Breast epithelium (tissue), 4 donors: Measurements from ENCODE around the gene KLRD1. TPM values are rescaled to one million over a fixed set of nuclear protein-coding genes. Genes with fewer than 3 reads are reported as not detected.
"Not testable (repeated sequence)": the region's sequence is repeated elsewhere in the genome, so short reads cannot be mapped to it uniquely, and the experiment has no call there.

Source experiments
- DNase-seq, 2 donors: peaks; one replicate each; pipeline ENCODE4 v3.0.0-alpha.2; 2019; ENCODE audit warnings: low spot score in 2 of 2
- H3K27ac ChIP-seq, 2 donors: fragments of 200-600 bp; sonication (generic) in 1 of 2; one replicate each; pipeline ENCODE4 v1.5.1; 2016 to 2019; ENCODE audit warnings: mild to moderate bottlenecking in 1 of 2
- H3K27me3 ChIP-seq, 2 donors: fragments of 200-600 bp; sonication (generic) in 1 of 2; one replicate each; pipeline versions ENCODE4 v1.5.1 to v1.6.0; 2017 to 2019; ENCODE audit warnings: control low read depth in 1 of 2, mild to moderate bottlenecking in 1 of 2
- H3K36me3 ChIP-seq: fragments of 200-600 bp; one replicate; pipeline ENCODE4 v1.5.1; 2019
- H3K4me1 ChIP-seq, 2 donors: fragments of 200-600 bp; sonication (generic); one replicate each; pipeline ENCODE4 v1.5.1; 2016 to 2019; ENCODE audit warnings: control low read depth in 1 of 2
- H3K4me3 ChIP-seq, 3 donors: fragments of 200-600 bp; sonication (generic); 1 replicate in 2 of 3; 2 replicates in 1 of 3; pipeline ENCODE4 v1.5.1; 2016 to 2019; ENCODE audit warnings: mild to moderate bottlenecking in 3 of 3, moderate library complexity in 2 of 3
- H3K9me3 ChIP-seq, 2 donors: fragments of 200-600 bp; sonication (generic) in 1 of 2; one replicate each; pipeline ENCODE4 v1.5.1; 2016 to 2019; ENCODE audit warnings: control low read depth in 1 of 2
- POLR2A ChIP-seq: fragments of 450-650 bp; IDR thresholded peaks from one replicate; pipeline ENCODE4 v1.6.1; 2016; ENCODE audit warnings: antibody characterized with exemption, mild to moderate bottlenecking, moderate library complexity
- POLR2AphosphoS5 ChIP-seq, 3 donors: sonication (generic); formaldehyde crosslinking; IDR thresholded peaks; one replicate each; pipeline ENCODE4 v1.6.1; 2017; ENCODE audit warnings: antibody characterized with exemption in 3 of 3
- intact Hi-C: fragments of 100-400 bp; cut with DNase I; formaldehyde crosslinking; loops from one replicate; pipeline ENCODE4 v1.15.1; 2023; ENCODE audit warnings: low total_unique reads
- total RNA-seq, 3 donors: library from RNA; depleted of rRNA; stranded (reverse); fragments of >200 nt; gene quantifications; one replicate each; pipeline ENCODE4 v1.1.0, GENCODE V29; 2016
- TF ChIP-seq, protein P1 (sequence below), 3 donors: fragments of 450-650 bp; IDR thresholded peaks; one replicate each; pipeline ENCODE4 v1.5.1; 2016 to 2017; ENCODE audit warnings: antibody characterized with exemption in 3 of 3, mild to moderate bottlenecking in 3 of 3, moderate library complexity in 3 of 3

The KLRD1 gene
- total RNA-seq, 3 donors from 2014 or later = 0.96 to 2.5 (median 2.3) TPM

DNA sequence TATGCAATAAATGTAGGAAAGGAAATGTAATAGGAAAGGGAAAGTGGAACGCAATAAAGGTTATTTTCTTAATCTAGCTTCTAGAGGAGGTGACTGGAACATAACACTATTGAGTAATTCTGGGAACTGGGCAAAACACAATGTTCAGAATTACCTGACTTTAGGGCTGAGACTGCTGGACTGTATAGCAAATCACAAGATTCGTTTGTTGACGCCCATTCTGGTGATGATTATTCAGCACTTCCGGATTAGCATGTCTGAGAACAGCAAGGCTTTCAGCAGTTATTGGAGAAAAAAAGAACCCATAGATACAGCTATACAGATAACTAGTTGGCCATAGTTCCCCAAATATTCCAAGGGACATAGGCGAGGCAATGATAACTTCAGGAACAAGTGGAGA is 2.3 kb upstream of the KLRD1 start:
- TF ChIP-seq POLR2A = no peak
- no peak for TF ChIP-seq POLR2AphosphoS5 (IDR thresholded peaks at IDR 0.05)
- TF ChIP-seq, protein P1, sequence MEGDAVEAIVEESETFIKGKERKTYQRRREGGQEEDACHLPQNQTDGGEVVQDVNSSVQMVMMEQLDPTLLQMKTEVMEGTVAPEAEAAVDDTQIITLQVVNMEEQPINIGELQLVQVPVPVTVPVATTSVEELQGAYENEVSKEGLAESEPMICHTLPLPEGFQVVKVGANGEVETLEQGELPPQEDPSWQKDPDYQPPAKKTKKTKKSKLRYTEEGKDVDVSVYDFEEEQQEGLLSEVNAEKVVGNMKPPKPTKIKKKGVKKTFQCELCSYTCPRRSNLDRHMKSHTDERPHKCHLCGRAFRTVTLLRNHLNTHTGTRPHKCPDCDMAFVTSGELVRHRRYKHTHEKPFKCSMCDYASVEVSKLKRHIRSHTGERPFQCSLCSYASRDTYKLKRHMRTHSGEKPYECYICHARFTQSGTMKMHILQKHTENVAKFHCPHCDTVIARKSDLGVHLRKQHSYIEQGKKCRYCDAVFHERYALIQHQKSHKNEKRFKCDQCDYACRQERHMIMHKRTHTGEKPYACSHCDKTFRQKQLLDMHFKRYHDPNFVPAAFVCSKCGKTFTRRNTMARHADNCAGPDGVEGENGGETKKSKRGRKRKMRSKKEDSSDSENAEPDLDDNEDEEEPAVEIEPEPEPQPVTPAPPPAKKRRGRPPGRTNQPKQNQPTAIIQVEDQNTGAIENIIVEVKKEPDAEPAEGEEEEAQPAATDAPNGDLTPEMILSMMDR (IDR thresholded peaks at IDR 0.05) = no peak
- no peaks in the 10 kb centered on the region for H3K4me1 ChIP-seq
- DNase-seq = no peak
- H3K9me3 ChIP-seq = no peaks in the 10 kb centered on the region
- no peak overlapping the region for H3K27ac ChIP-seq
- H3K36me3 ChIP-seq = no peaks in the 10 kb centered on the region
- H3K27me3 ChIP-seq = no peaks in the 10 kb centered on the region
- intact Hi-C loops = no loop called here
- no peak overlapping the region for H3K4me3 ChIP-seq

DNA sequence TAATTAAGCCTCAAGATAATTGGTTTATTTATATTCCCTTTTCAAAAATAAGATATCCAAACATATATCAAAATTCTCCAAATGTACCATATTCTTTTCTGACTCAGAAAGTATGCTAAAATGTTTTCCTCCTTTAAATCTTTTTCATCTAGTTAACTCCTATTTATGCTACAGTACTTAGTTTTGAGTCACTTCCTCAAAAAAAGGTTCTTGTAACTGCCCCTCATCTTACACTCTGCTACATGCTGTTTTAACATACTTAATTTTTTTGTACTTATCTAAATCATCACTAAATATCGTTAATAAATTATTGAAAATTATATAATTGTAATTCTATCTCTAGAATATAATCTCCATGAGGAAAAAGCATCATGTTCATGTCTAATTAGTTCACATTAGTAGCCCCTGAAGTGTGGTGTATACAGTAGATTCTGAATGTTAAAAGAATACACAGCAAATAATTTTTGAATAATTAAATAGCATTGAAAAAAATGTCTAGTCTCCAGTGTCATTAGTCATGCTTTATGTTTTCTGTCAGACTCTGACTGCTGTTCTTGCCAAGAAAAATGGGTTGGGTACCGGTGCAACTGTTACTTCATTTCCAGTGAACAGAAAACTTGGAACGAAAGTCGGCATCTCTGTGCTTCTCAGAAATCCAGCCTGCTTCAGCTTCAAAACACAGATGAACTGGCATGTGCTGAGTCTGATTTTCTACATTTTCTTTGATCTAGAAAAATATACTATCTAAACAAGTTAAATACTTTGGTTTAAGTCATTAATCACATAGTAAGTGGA is 3.5 kb downstream of the KLRD1 start:
- Histone ChIP-seq H3K36me3 (no peaks in the 10 kb centered on the region), H3K27ac (no peak overlapping the region), H3K9me3 (no peaks in the 10 kb centered on the region), H3K4me1 (no peaks in the 10 kb centered on the region), H3K27me3 (no peaks in the 10 kb centered on the region), H3K4me3 (no peak overlapping the region)
- intact Hi-C loops = no loop called here
- no peak for DNase-seq
- TF ChIP-seq POLR2AphosphoS5 (IDR thresholded peaks at IDR 0.05) (no peak), POLR2A (no peak)
- TF ChIP-seq, protein P1 (IDR thresholded peaks at IDR 0.05) = no peak

DNA sequence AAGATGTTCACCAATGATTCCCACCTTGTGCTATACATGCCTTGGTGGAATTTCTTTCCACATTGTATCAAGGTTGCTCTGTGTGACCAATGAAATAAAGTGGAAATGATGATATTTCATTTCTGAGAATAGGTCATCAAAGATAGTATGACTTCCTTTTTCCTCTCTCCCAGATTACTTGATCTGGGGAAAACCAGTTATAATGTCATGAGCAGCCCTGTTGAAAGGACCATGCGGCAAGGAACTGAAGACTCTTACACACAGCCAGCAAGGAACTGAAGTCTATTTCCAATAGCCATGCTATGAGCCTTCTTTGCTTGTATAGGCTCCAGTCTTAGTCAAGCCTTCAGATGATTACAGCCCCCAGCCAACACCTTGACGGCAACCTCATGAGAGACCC is 11.7 kb downstream of the KLRD1 start:
- TF ChIP-seq POLR2A (no peak), POLR2AphosphoS5 (IDR thresholded peaks at IDR 0.05) (no peak)
- TF ChIP-seq, protein P1 (IDR thresholded peaks at IDR 0.05) = no peak
- intact Hi-C loops = no loop called here
- no peaks in the 10 kb centered on the region for H3K27me3 ChIP-seq
- no peak overlapping the region for H3K27ac ChIP-seq
- no peaks in the 10 kb centered on the region for H3K4me1 ChIP-seq
- no peak overlapping the region for H3K4me3 ChIP-seq
- no peaks in the 10 kb centered on the region for H3K9me3 ChIP-seq
- no peaks in the 10 kb centered on the region for H3K36me3 ChIP-seq
- no peak for DNase-seq

- Histone ChIP-seq H3K27ac (no peak overlapping the region), H3K36me3 (no peaks in the 10 kb centered on the region), H3K4me3 (no peak overlapping the region), H3K27me3 (no peaks in the 10 kb centered on the region), H3K9me3 (no peaks in the 10 kb centered on the region), H3K4me1 (no peaks in the 10 kb centered on the region)
- TF ChIP-seq, protein P1 (IDR thresholded peaks at IDR 0.05) = no peak
- TF ChIP-seq POLR2A = no peak
- TF ChIP-seq POLR2AphosphoS5 (IDR thresholded peaks at IDR 0.05) = no peak
- no peak for DNase-seq
- intact Hi-C loops = no loop called here
Observed at GRCh38 chr12:10320643-10321042, 13.0 kb downstream of the KLRD1 start.

GRCh38 chr12:10328691-10329090 is 21.0 kb downstream of the KLRD1 start:
- H3K4me3 ChIP-seq, DNase-seq, H3K27ac ChIP-seq, intact Hi-C loops, H3K9me3 ChIP-seq, H3K4me1 ChIP-seq, H3K36me3 ChIP-seq, H3K27me3 ChIP-seq: not testable (repeated sequence)
